22Rv1 (cell line): ENCODE measurements around the gene TENT5C.

Experiments used
- CTCF ChIP-seq: fragments of 450-650 bp; IDR thresholded peaks from 2 replicates; pipeline ENCODE4 v1.5.1; 2017; ENCODE audit warnings: mild to moderate bottlenecking
- ZFX ChIP-seq: fragments of 450-650 bp; IDR thresholded peaks from 2 replicates; pipeline ENCODE4 v1.6.1; 2017; ENCODE audit warnings: antibody characterized with exemption, borderline replicate concordance

GRCh38 chr1:117671781-117672501 is 66.1 kb downstream of the TENT5C start:
- no peak for TF ChIP-seq CTCF
- TF ChIP-seq ZFX: no peak
